Measurements from ENCODE around the gene LRRC26. TPM values are rescaled to one million over a fixed set of nuclear protein-coding genes. Genes with fewer than 3 reads are reported as not detected.

LRRC26 gene
- total and polyA plus RNA-seq, 2 of the 13 experiments (the other 11 are each of a cell fraction or from before 2014, with no cell fraction given) = not detected

GRCh38 chr9:137188490-137189296 is 18.8 kb upstream of the LRRC26 start, which contains the start of the genes ANAPC2 and SSNA1 (continued):
- TF ChIP-seq TOE1 (CRISPR knock-in tag; IDR thresholded peaks at IDR 0.05) (no peak), E2F2 (CRISPR knock-in tag; IDR thresholded peaks at IDR 0.05; ENCODE audit: borderline replicate concordance) (peak; percentile 64; the same call in 1 of the 2 replicates), ATF3 (CRISPR knock-in tag; IDR thresholded peaks at IDR 0.05) (peak; percentile 65; the same call in 1 of the 2 replicates), ZSCAN21 (CRISPR knock-in tag; IDR thresholded peaks at IDR 0.05; ENCODE audit: borderline replicate concordance) (peak; percentile 59; the same call in 1 of the 2 replicates), ZNF605 (CRISPR knock-in tag; IDR thresholded peaks at IDR 0.05) (peak; percentile 79; the same call in 1 of the 2 replicates), GRHL1 (CRISPR knock-in tag; conservative IDR thresholded peaks at IDR 0.05) (no peak), MTF1 (CRISPR knock-in tag; IDR thresholded peaks at IDR 0.05) (peak; percentile 21; the same call in 1 of the 2 replicates), POLR2A (IDR thresholded peaks at IDR 0.05; ENCODE audit: insufficient read depth in 1 of 2, low read depth in 2 of 2, low read length in 2 of 2) (peak in 1 of 2 experiments; percentile 41; a peak in 1 of 4 replicates), ZNF7 (CRISPR knock-in tag; IDR thresholded peaks at IDR 0.05) (no peak), ZNF83 (CRISPR knock-in tag; IDR thresholded peaks at IDR 0.05; ENCODE audit: borderline replicate concordance) (peak; percentile 63; the same call in 1 of the 2 replicates), ZNF776 (CRISPR knock-in tag; IDR thresholded peaks at IDR 0.05) (no peak; the same call in 1 of the 2 replicates), ELF3 (CRISPR knock-in tag; IDR thresholded peaks at IDR 0.05) (peak; percentile 70), ZNF768 (CRISPR knock-in tag; IDR thresholded peaks at IDR 0.05) (peak; percentile 38; the same call in 1 of the 2 replicates)
- TF ChIP-seq, protein P1, sequence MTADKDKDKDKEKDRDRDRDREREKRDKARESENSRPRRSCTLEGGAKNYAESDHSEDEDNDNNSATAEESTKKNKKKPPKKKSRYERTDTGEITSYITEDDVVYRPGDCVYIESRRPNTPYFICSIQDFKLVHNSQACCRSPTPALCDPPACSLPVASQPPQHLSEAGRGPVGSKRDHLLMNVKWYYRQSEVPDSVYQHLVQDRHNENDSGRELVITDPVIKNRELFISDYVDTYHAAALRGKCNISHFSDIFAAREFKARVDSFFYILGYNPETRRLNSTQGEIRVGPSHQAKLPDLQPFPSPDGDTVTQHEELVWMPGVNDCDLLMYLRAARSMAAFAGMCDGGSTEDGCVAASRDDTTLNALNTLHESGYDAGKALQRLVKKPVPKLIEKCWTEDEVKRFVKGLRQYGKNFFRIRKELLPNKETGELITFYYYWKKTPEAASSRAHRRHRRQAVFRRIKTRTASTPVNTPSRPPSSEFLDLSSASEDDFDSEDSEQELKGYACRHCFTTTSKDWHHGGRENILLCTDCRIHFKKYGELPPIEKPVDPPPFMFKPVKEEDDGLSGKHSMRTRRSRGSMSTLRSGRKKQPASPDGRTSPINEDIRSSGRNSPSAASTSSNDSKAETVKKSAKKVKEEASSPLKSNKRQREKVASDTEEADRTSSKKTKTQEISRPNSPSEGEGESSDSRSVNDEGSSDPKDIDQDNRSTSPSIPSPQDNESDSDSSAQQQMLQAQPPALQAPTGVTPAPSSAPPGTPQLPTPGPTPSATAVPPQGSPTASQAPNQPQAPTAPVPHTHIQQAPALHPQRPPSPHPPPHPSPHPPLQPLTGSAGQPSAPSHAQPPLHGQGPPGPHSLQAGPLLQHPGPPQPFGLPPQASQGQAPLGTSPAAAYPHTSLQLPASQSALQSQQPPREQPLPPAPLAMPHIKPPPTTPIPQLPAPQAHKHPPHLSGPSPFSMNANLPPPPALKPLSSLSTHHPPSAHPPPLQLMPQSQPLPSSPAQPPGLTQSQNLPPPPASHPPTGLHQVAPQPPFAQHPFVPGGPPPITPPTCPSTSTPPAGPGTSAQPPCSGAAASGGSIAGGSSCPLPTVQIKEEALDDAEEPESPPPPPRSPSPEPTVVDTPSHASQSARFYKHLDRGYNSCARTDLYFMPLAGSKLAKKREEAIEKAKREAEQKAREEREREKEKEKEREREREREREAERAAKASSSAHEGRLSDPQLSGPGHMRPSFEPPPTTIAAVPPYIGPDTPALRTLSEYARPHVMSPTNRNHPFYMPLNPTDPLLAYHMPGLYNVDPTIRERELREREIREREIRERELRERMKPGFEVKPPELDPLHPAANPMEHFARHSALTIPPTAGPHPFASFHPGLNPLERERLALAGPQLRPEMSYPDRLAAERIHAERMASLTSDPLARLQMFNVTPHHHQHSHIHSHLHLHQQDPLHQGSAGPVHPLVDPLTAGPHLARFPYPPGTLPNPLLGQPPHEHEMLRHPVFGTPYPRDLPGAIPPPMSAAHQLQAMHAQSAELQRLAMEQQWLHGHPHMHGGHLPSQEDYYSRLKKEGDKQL (CRISPR knock-in tag; IDR thresholded peaks at IDR 0.05; ENCODE audit: low read depth) = no peak
- TF ChIP-seq, protein P2, sequence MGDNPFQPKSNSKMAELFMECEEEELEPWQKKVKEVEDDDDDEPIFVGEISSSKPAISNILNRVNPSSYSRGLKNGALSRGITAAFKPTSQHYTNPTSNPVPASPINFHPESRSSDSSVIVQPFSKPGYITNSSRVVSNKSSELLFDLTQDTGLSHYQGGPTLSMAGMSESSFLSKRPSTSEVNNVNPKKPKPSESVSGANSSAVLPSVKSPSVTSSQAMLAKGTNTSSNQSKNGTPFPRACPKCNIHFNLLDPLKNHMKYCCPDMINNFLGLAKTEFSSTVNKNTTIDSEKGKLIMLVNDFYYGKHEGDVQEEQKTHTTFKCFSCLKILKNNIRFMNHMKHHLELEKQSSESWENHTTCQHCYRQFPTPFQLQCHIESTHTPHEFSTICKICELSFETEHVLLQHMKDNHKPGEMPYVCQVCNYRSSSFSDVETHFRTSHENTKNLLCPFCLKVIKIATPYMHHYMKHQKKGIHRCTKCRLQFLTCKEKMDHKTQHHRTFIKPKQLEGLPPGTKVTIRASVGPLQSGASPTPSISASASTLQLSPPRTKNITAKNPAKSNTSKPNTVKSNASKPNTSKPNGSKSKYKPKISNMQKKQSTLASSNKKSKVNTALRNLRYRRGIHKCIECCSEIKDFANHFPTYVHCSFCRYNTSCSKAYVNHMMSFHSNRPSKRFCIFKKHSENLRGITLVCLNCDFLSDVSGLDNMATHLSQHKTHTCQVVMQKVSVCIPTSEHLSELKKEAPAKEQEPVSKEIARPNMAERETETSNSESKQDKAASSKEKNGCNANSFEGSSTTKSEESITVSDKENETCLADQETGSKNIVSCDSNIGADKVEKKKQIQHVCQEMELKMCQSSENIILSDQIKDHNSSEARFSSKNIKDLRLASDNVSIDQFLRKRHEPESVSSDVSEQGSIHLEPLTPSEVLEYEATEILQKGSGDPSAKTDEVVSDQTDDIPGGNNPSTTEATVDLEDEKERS (CRISPR knock-in tag; IDR thresholded peaks at IDR 0.05) = no peak

Measured in HepG2 (cell line).